B cell (primary cell): ENCODE data around the gene ENOX1.

ENCODE experiments used
- EZH2 ChIP-seq: IDR thresholded peaks from 2 replicates; pipeline ENCODE4 v1.6.1; 2012; ENCODE audit warnings: borderline replicate concordance, low read depth, mild to moderate bottlenecking, moderate library complexity, low read length; ENCODE audit not compliant: insufficient read depth, poor library complexity, severe bottlenecking
- TF ChIP-seq, protein P1 (sequence below): fragments of 200-600 bp; IDR thresholded peaks from one replicate; pipeline ENCODE4 v1.8.0; 2022; ENCODE audit warnings: antibody characterized with exemption, mild to moderate bottlenecking

- TF ChIP-seq, protein P1, sequence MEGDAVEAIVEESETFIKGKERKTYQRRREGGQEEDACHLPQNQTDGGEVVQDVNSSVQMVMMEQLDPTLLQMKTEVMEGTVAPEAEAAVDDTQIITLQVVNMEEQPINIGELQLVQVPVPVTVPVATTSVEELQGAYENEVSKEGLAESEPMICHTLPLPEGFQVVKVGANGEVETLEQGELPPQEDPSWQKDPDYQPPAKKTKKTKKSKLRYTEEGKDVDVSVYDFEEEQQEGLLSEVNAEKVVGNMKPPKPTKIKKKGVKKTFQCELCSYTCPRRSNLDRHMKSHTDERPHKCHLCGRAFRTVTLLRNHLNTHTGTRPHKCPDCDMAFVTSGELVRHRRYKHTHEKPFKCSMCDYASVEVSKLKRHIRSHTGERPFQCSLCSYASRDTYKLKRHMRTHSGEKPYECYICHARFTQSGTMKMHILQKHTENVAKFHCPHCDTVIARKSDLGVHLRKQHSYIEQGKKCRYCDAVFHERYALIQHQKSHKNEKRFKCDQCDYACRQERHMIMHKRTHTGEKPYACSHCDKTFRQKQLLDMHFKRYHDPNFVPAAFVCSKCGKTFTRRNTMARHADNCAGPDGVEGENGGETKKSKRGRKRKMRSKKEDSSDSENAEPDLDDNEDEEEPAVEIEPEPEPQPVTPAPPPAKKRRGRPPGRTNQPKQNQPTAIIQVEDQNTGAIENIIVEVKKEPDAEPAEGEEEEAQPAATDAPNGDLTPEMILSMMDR, result no peak
- TF ChIP-seq EZH2, result no peak
Measured at GRCh38 chr13:43428545-43429296, 358.1 kb downstream of the ENOX1 start.
